CD4-positive, alpha-beta T cell (primary cell): ENCODE data around the gene HYKK. TPM values are rescaled to one million over a fixed set of nuclear protein-coding genes. Genes with fewer than 3 reads are reported as not detected.

Source experiments
- ATAC-seq: fragments of 200-7000 bp; cut with Tn5 transposase; one replicate; pipeline ENCODE4 v1.10.0; 2022; ENCODE audit warnings: mild to moderate bottlenecking; ENCODE audit not compliant: poor library complexity
- CTCF ChIA-PET: fragments of 350-600 bp; sonication (Branson Sonifier 250); formaldehyde crosslinking; loops from one replicate; lab custom pipeline; 2021; ENCODE audit warnings: antibody characterized with exemption, inconsistent platforms; lab: Charles Lee
- POLR2A ChIA-PET: fragments of 350-600 bp; sonication (Branson Sonifier 250); formaldehyde crosslinking; loops from one replicate; lab custom pipeline; 2021; ENCODE audit warnings: antibody characterized with exemption, inconsistent platforms; lab: Charles Lee
- DNase-seq, 14 experiments: peaks; one replicate each; pipeline ENCODE4 v3.0.0-alpha.2; 2013 to 2020; ENCODE audit warnings: mixed read lengths in 2 of 14
- H3K27ac ChIP-seq, 2 donors: one replicate each; pipeline versions ENCODE4 v1.5.1 to v1.7.0; 2013; ENCODE audit warnings: low read length in 2 of 2, low read depth in 1 of 2, mild to moderate bottlenecking in 1 of 2
- H3K27me3 ChIP-seq, 2 experiments: 1 replicate in 1 of 2; 2 replicates in 1 of 2; pipeline versions ENCODE4 v1.6.1 to v1.7.0; 2013; ENCODE audit warnings: low read length in 2 of 2, control low read depth in 1 of 2, mild to moderate bottlenecking in 1 of 2, moderate library complexity in 1 of 2; ENCODE audit not compliant: insufficient read depth in 2 of 2, control insufficient read depth in 1 of 2
- H3K36me3 ChIP-seq: one replicate; pipeline ENCODE4 v1.6.1; 2013; ENCODE audit warnings: low read length, control low read depth; ENCODE audit not compliant: insufficient read depth
- H3K4me1 ChIP-seq: one replicate; pipeline ENCODE4 v1.6.1; 2013; ENCODE audit warnings: low read length, control low read depth; ENCODE audit not compliant: insufficient read depth
- H3K4me3 ChIP-seq: one replicate; pipeline ENCODE4 v1.5.1; 2013; ENCODE audit warnings: mild to moderate bottlenecking, low read length, moderate library complexity
- H3K9me3 ChIP-seq, 2 experiments: 1 replicate in 1 of 2; 2 replicates in 1 of 2; pipeline versions ENCODE4 v1.6.1 to v1.7.0; 2013; ENCODE audit warnings: low read length in 2 of 2, mild to moderate bottlenecking in 2 of 2, control low read depth in 1 of 2, moderate library complexity in 1 of 2; ENCODE audit not compliant: control insufficient read depth in 1 of 2, insufficient read depth in 1 of 2
- H3K27ac Mint-ChIP-seq: one replicate; pipeline ENCODE4 v1.8.0; 2020; ENCODE audit warnings: mixed read lengths
- H3K27me3 Mint-ChIP-seq: one replicate; pipeline ENCODE4 v1.8.0; 2021; ENCODE audit warnings: mixed read lengths
- H3K36me3 Mint-ChIP-seq: one replicate; pipeline ENCODE4 v1.8.0; 2021; ENCODE audit warnings: low read depth, mixed read lengths
- H3K4me1 Mint-ChIP-seq: one replicate; pipeline ENCODE4 v1.8.0; 2021; ENCODE audit warnings: low read depth, mixed read lengths
- H3K4me3 Mint-ChIP-seq: one replicate; pipeline ENCODE4 v1.8.0; 2020; ENCODE audit warnings: mild to moderate bottlenecking, mixed read lengths
- H3K9me3 Mint-ChIP-seq: one replicate; pipeline ENCODE4 v1.8.0; 2020; ENCODE audit warnings: mixed read lengths
- CTCF ChIP-seq: fragments of 200-600 bp; IDR thresholded peaks from one replicate; pipeline ENCODE4 v1.8.0; 2022; ENCODE audit warnings: antibody characterized with exemption, mild to moderate bottlenecking
- intact Hi-C, 2 experiments: fragments of 100-400 bp; cut with DNase I in 1 of 2; cut with micrococcal nuclease in 1 of 2; formaldehyde crosslinking; loops; one replicate each; pipeline versions ENCODE4 v1.15.1 to v1.9.0; 2023 to 2025; cut with DNase I, micrococcal nuclease
- total RNA-seq, 174 experiments: library from RNA in 2 of 174; stranded (reverse) in 2 of 174; gene quantifications; one replicate each; pipeline ENCODE4 v1.2.3 and lab custom pipeline; 2021 to 2026

Gene HYKK
- total RNA-seq, 2 experiments from 2014 or later, result 1.8 to 2.3 TPM

GRCh38 chr15:78502641-78503040, 4.7 kb upstream of the HYKK start:
- peaks cover 38% of the 10 kb centered on the region for H3K36me3 Mint-ChIP-seq
- peaks cover 15% of the 10 kb centered on the region for H3K4me1 Mint-ChIP-seq
- POLR2A ChIA-PET, result no interaction called here
- peaks cover 3% of the 10 kb centered on the region for H3K9me3 Mint-ChIP-seq
- ATAC-seq, result no peak
- CTCF ChIA-PET, result interaction anchor here (1.2 kb wide), 1 partner anchor 11 kb away, joined by 3 read pairs; no protein-coding TSS in a partner anchor
- Histone ChIP-seq H3K36me3 (peaks cover 18% of the 10 kb centered on the region), H3K4me3 (no peak overlapping the region), H3K27me3 (no peaks in the 10 kb centered on the region), H3K4me1 (peaks cover 9% of the 10 kb centered on the region), H3K27ac (no peak overlapping the region), H3K9me3 (peaks cover 0 to 5% of the 10 kb centered on the region in 2 experiments)
- intact Hi-C loops, result no loop called here
- H3K27ac Mint-ChIP-seq, result no peak overlapping the region
- H3K27me3 Mint-ChIP-seq, result no peaks in the 10 kb centered on the region
- TF ChIP-seq CTCF, result no peak
- DNase-seq, result no peak
- no peak overlapping the region for H3K4me3 Mint-ChIP-seq

- ChIA-PET CTCF (no interaction called here), POLR2A (interaction anchor here (0.7 to 3.3 kb wide), 3 partner anchors 23 to 70 kb away, joined by 3 to 27 read pairs (median 17); partner anchors contain the start of genes IREB2 and PSMA4)
- H3K9me3 ChIP-seq, result no peaks in the 10 kb centered on the region
- H3K4me1 ChIP-seq, result peaks cover 23% of the 10 kb centered on the region
- no peaks in the 10 kb centered on the region for H3K36me3 ChIP-seq
- Mint-ChIP-seq H3K36me3 (no peaks in the 10 kb centered on the region), H3K9me3 (no peaks in the 10 kb centered on the region), H3K4me3 (peak overlapping the region; percentile 93), H3K27ac (peak overlapping the region; percentile 69), H3K27me3 (no peaks in the 10 kb centered on the region), H3K4me1 (peaks cover 36% of the 10 kb centered on the region)
- peak overlapping the region; percentile 75 for H3K4me3 ChIP-seq
- ATAC-seq, result peak; percentile 13
- H3K27ac ChIP-seq, result no peak overlapping the region
- no peaks in the 10 kb centered on the region for H3K27me3 ChIP-seq
- peak in 2 of 14 experiments; percentile 1 to 34 for DNase-seq
- intact Hi-C loops, result loop anchor here (2.0 kb wide), 2 partner anchors 33 to 209 kb away; partner anchors contain the start of genes PSMA4 (in 1 of the 2) and SKIC8 (in 1 of the 2)
- TF ChIP-seq CTCF, result no peak
Measured at GRCh38 chr15:78507831-78508160, 419 bp downstream of the HYKK start.

- ATAC-seq, result no peak
- no peaks in the 10 kb centered on the region for H3K27me3 Mint-ChIP-seq
- POLR2A ChIA-PET, result interaction anchor here (0.7 to 3.3 kb wide), 3 partner anchors 22 to 70 kb away, joined by 3 to 27 read pairs (median 17); partner anchors contain the start of genes IREB2 and PSMA4
- no peak for DNase-seq
- Histone ChIP-seq H3K27ac (no peak overlapping the region), H3K36me3 (no peaks in the 10 kb centered on the region), H3K4me3 (peak overlapping the region; percentile 75), H3K4me1 (peaks cover 23% of the 10 kb centered on the region), H3K9me3 (no peaks in the 10 kb centered on the region), H3K27me3 (no peaks in the 10 kb centered on the region)
- intact Hi-C loops, result loop anchor here in 1 of 2 experiments (2.0 kb wide), 1 partner anchor 33 kb away; the partner anchor contains the start of gene PSMA4
- no peak for TF ChIP-seq CTCF
- H3K9me3 Mint-ChIP-seq, result no peaks in the 10 kb centered on the region
- peaks cover 36% of the 10 kb centered on the region for H3K4me1 Mint-ChIP-seq
- CTCF ChIA-PET, result no interaction called here
- H3K36me3 Mint-ChIP-seq, result no peaks in the 10 kb centered on the region
- peak overlapping the region; percentile 93 for H3K4me3 Mint-ChIP-seq
- H3K27ac Mint-ChIP-seq, result peak overlapping the region; percentile 69
Measured at GRCh38 chr15:78508272-78508671, 895 bp downstream of the HYKK start.
